Measurements from ENCODE around the gene LRRC38.
A peak's percentile ranks its signal among the peaks of the same experiment; 100 is the strongest.

The LRRC38 gene

GRCh38 chr1:13523780-13524477 lies 10.1 kb upstream of the LRRC38 start:
- CTCF ChIA-PET: no interaction called here
- POLR2A ChIA-PET (ENCODE audit: low non-redundant PET): no interaction called here
- no peak for TF ChIP-seq CTCF (conservative IDR thresholded peaks at IDR 0.05; ENCODE audit: low read depth)
- H3K27ac ChIP-seq: no peak overlapping the region
- DNase-seq (ENCODE audit: low spot score): no peak

DNA sequence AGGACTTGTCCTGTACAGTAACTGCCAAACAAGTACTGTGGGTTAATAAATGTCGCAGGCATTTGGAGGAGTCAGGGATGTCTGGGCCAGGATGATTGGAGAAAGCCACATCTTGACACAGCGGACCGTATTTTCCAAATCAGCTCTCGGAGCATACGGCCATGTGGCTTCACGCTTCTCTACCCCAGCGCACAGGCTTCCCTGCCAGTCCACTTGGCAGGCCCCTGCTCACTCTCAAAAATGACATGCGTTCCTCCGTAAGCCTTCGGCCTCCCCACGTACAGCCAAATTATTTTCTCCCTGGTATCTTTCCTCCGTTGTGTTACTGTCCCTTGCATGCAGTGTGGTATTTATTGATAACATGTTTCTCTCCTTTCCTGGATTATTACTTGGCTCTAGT lies 7.2 kb upstream of the LRRC38 start:
- ChIA-PET CTCF (no interaction called here), POLR2A (ENCODE audit: low non-redundant PET) (no interaction called here)
- TF ChIP-seq CTCF (conservative IDR thresholded peaks at IDR 0.05; ENCODE audit: low read depth): no peak

DNA sequence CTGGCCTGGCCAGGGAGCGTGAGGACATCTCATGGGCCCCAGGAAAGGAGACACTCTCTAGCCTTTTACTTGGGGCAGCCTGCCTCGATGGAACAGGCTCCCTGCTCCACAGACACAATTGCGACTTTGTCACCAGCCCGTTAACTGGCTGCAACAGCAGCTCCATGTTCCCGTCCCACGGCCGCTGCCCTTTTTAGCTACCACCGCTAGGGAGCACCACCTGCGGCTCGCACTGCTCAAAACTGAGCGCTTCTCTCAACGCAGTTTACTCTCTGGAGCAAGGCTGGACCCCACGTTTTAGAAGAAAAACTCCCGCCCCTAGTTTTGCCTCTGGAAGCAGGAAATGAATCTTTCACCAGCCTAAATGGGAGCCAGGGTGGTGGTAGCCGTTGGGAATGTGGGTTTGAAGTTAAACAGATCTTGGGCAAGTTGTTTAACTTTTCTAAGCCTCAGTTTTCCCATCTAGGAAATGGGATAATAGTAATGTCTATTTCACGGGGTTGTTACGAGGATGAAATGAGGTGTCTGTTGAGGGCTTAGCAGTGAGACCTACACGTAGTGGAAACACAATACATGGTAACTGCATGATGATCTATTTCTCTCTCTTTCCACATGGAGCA lies 3.5 kb upstream of the LRRC38 start:
- ChIA-PET CTCF (no interaction called here), POLR2A (ENCODE audit: low non-redundant PET) (no interaction called here)
- TF ChIP-seq CTCF (conservative IDR thresholded peaks at IDR 0.05; ENCODE audit: low read depth): peak; percentile 15; the same call in 1 of the 2 replicates
- H3K27ac ChIP-seq: no peak overlapping the region
- no peak for DNase-seq (ENCODE audit: low spot score)

More for the DNA sequence above, 7.2 kb upstream of the LRRC38 start:
- H3K27ac ChIP-seq: no peak overlapping the region
- DNase-seq (ENCODE audit: low spot score): no peak

DNA sequence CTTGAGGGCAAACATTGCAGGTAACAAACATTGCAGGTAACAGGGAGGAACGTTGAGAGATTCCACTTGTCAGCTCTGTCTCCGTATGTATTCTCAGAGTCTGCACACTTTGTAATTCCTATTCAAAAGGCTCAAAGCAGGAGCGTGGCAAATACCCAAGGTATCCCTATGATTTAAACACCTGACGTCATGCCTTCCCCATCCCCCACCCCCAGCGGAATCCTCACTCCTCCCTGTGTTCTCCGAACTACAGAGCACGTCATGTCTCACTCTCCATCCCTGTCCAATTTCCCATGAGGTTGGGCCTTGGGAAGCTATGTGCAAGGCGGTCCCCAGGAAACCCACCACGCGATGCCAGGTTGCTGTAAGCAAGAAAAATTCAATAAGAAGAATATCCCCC lies 2.8 kb upstream of the LRRC38 start:
- CTCF ChIA-PET: no interaction called here
- DNase-seq (ENCODE audit: low spot score): no peak
- no peak for TF ChIP-seq CTCF (conservative IDR thresholded peaks at IDR 0.05; ENCODE audit: low read depth)
- POLR2A ChIA-PET (ENCODE audit: low non-redundant PET): no interaction called here
- H3K27ac ChIP-seq: no peak overlapping the region

- no peak for TF ChIP-seq CTCF (conservative IDR thresholded peaks at IDR 0.05; ENCODE audit: low read depth)
- ChIA-PET CTCF (no interaction called here), POLR2A (ENCODE audit: low non-redundant PET) (no interaction called here)
- H3K27ac ChIP-seq: no peak overlapping the region
- no peak for DNase-seq (ENCODE audit: low spot score)
Observed at GRCh38 chr1:13514821-13515220, 1.0 kb upstream of the LRRC38 start.

- ChIA-PET CTCF (interaction anchor here (0.6 to 0.7 kb wide), 3 partner anchors 17 to 50 kb away, joined by 3 to 7 read pairs (median 3); no protein-coding TSS in a partner anchor), POLR2A (ENCODE audit: low non-redundant PET) (no interaction called here)
- no peak for TF ChIP-seq CTCF (conservative IDR thresholded peaks at IDR 0.05; ENCODE audit: low read depth)
- no peak overlapping the region for H3K27ac ChIP-seq
- no peak for DNase-seq (ENCODE audit: low spot score)
Observed at GRCh38 chr1:13513063-13513894, 524 bp downstream of the LRRC38 start.

Measured in RWPE1 (cell line).